ENCODE measurements around the gene KCNK4.

KCNK4 gene

GRCh38 chr11:64269540-64270220 is 21.4 kb upstream of the KCNK4 start:
- peak; percentile 98 to 99 for DNase-seq

DNA sequence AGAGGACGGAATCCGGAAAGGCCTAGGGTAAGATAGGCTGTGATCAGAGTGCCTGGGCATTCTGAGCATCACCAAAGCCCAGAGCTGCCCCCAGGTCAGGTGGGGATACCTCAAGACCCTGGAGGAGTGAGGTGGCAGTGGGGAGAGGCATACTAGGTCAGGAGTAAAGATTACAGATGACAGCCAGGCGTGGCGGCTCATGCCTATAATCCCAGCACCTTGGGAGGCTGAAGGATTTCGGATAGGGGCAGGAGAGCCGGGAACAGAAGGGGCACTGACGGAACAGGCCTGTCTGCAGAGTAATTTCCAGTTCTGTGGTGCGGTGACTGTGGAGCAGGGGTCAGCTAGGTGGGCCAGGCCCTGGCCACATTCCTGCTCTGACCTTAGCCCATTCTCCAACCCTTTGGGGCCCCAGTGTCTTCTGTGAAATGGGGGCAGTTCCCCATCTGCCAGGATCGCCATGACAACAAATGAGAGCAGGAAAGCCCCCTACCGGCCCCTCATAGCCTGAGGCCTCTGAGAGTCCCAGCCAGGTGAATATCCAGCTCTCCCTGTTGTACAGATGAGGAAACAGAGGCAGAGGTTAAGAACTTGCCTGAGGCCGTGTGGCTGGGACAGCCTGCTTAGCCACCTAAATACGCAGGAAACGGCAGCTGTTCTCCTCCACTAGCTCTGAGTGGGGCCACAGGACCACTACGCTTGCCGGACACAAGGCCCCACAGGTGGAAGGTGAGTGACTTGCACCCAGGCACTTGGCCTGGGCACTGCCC is 15.9 kb upstream of the KCNK4 start:
- no peak for DNase-seq

- DNase-seq, result no peak
Measured at GRCh38 chr11:64275841-64276240, 15.3 kb upstream of the KCNK4 start.

GRCh38 chr11:64276653-64277431 is 14.3 kb upstream of the KCNK4 start:
- DNase-seq, result no peak

DNA sequence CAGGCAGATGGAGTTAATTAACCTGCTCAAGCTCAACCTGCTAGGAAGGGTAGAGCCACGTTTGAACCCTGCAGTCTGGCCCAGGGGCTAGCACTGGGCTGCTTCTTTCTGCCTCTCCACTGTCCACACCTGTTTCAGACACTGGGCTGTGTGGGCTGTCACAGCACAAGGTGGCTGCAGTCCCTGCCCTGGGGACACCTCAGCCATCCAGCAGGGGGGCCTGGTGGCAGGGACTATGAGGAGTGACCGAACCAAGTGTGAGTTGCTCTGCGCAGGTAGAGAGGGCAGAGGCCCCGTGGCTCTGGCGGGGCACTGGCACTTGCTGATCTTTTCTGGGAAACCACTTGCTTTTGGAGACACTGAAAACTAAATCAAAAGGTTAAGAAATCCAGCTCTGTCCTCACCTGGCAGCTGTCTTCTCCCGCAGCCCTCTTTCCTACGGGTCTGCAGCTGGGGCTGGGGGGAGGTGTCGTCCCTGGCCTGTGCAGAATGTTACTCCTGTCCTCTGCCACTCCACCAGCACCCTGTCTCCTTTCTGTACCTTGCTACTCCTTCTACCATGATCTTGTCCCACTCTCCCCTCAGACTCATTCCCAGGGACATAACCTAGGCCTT is 12.4 kb upstream of the KCNK4 start:
- DNase-seq, result no peak

- no peak for DNase-seq
Measured at GRCh38 chr11:64281957-64282770, 8.9 kb upstream of the KCNK4 start.

DNA sequence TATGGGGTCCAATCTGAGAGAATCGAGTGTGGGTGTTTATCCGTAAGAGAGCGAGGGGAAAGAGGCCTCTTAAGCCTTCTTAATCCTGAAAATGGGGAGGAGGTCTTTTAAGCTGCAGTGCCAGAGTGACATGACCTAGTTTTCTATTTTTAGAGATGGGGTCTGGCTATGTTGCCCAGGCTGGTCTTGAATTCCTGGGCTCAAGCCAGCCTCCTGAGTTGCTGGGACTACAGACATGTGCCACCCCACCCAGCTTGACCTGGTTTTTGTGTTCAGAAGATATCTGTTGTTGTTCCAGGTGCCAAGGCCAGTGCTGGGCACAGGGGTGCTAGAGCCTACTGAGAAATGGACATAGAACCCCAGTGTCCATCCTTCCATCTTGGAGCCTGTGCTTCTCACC is 8.0 kb upstream of the KCNK4 start:
- DNase-seq, result no peak

- DNase-seq, result peak; percentile 78 to 89
Measured at GRCh38 chr11:64284048-64284961, 6.8 kb upstream of the KCNK4 start, which contains the start of gene BAD. Gene BAD, minus strand, starts transcription at chr11:64284665. Its CDS starts 297 bp downstream, at chr11:64284368.

- DNase-seq, result peak in 1 of 2 experiments; percentile 75
Measured at GRCh38 chr11:64284962-64285884, 5.9 kb upstream of the KCNK4 start, which contains the start of gene GPR137. Gene GPR137, plus strand, starts transcription at chr11:64285848. Its CDS starts 677 bp downstream, at chr11:64286525.

DNA sequence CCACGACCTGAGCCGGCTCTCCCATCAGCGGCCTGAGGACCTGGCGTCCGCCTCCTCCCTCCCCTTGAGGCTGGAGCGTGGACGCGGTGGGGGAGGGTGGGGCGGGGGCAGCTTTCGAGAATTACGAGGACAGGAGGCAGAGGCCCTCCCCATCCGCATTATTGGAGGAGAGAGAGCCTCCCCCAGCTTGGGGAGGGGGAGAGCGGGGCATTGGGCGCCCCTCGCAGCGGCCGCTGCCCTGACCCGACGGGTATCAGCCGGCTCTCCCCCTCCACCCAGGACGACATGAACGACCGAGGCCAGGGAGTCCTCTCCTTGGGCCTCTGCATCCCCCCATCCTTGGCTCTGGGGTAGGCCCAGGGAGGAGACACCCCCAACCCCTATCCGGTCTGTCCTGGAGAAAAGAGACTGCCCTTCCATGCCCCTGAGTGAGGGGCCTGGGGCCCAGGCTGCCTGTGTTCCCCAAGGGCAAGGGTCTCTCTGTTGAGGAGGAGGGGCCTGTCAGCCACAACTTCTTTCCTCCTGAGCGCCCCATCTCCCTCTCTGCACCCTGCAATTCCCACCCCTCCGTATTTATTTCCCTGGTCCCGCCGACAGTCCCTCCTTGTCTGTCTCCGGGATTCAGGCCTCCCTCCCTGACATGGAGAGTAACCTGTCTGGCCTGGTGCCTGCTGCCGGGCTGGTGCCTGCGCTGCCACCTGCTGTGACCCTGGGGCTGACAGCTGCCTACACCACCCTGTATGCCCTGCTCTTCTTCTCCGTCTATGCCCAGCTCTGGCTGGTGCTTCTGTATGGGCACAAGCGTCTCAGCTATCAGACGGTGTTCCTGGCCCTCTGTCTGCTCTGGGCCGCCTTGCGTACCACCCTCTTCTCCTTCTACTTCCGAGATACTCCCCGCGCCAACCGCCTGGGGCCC is 5.0 kb upstream of the KCNK4 start:
- peak in 1 of 2 experiments; percentile 40 for DNase-seq

DNA sequence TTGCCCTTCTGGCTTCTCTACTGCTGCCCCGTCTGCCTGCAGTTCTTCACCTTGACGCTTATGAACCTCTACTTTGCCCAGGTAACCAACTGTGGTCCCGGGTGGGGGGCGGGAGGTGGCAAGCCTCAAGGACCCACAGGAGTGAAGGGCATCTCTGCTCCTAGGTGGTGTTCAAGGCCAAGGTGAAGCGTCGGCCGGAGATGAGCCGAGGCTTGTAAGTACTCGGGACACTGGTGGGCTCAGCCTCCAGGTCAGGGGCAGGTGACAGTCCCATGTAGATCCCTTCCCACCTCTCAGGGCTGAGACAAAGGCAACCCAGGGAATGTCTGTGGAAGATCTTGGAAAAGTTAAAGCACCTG is 4.3 kb upstream of the KCNK4 start:
- no peak for DNase-seq

- no peak for DNase-seq
Measured at GRCh38 chr11:64287676-64288352, 3.3 kb upstream of the KCNK4 start.

- no peak for DNase-seq
Measured at GRCh38 chr11:64288353-64288750, 2.8 kb upstream of the KCNK4 start.

DNA sequence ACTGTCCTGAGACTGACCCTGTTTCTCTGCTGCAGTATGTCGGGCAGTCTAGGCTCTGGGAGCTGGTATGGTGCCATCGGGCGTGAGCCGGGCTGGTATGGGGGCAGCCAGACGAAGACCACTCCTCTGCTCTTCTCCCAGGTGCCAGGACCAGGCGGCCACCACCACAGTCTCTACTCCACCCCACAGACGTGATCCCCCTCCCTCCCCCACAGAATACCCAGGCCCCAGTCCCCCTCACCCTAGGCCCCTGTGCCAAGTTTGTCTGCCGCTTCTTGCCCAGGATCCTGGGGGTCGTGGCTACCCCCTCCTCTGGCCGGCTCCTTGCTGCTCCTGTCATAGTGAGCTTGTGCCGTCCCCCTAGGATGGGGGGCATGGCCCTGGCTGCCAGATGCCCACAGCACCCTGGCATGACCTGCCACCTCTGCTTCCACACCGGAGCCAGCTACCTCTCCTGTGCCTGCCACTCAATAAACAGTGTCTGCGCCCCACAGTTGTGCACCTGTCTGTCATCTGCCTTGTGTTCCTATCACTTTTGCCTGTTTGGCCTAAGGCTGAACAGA is 2.0 kb upstream of the KCNK4 start:
- no peak for DNase-seq

- no peak for DNase-seq
Measured at GRCh38 chr11:64290352-64291261, 495 bp upstream of the KCNK4 start.

DNA sequence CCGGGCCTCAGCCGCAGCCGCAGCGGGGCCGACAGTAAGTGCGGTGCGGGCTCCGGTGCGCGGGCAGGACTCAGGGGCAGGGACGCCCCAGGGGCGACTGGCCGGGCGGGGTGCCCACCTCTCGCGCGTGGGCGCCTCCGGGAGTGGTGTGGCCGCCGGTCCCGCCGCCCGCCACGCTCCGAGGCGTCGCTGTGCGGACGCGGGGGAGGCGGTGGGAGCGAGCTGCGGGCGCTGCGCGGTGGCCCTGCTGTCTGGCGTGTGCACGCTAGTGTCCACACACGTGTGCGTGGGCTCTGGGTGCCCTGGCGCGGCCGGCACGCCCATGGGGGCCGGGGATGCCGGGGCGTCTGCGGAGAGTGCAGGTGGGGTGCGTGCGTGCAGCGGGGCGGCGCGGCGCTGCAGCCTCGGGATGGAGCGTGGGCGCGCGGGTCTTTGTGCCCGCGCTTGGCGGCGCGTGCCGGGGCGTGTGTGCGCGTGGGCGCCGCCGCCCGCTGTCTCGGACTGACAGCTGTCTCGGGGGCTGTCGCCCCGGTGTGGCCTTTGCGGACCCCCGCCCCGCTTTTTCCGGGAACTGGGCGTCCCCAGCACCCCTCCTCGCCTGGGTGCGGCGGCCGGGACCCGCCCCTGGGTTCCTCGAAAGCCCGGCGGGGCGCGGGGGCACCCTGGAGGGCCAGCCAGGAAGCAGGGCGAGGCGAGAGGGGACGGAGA is 804 bp downstream of the KCNK4 start:
- DNase-seq, result no peak

All from SW 1271 (cell line).